CD14-positive monocyte (primary cell): ENCODE results near the gene SLC1A7. TPM values are rescaled to one million over a fixed set of nuclear protein-coding genes. Genes with fewer than 3 reads are reported as not detected.

ENCODE experiments used
- DNase-seq, 3 donors: peaks; one replicate each; pipeline ENCODE4 v3.0.0-alpha.2; 2011 to 2022
- H2AFZ ChIP-seq: 2 replicates; pipeline ENCODE4 v1.6.0; 2012; ENCODE audit warnings: mild to moderate bottlenecking, low read depth, low read length, inconsistent platforms; ENCODE audit not compliant: insufficient read depth, poor library complexity, severe bottlenecking
- H3K27ac ChIP-seq, 2 donors: 1 replicate in 1 of 2; 2 replicates in 1 of 2; pipeline ENCODE4 v1.5.1; 2012 to 2013; ENCODE audit warnings: low read length in 2 of 2, control low read depth in 1 of 2, inconsistent platforms in 1 of 2, low read depth in 1 of 2, mild to moderate bottlenecking in 1 of 2
- H3K27me3 ChIP-seq, 2 donors: one replicate each; pipeline versions ENCODE4 v1.6.0 to v1.6.1; 2011 to 2013; ENCODE audit warnings: low read length in 2 of 2; ENCODE audit not compliant: control insufficient read depth in 2 of 2, insufficient read depth in 2 of 2
- H3K36me3 ChIP-seq, 2 donors: replicated peaks in 1 of 2; 1 replicate in 1 of 2; 2 replicates in 1 of 2; pipeline versions ENCODE4 v1.5.1 to v1.6.1; 2012 to 2013; ENCODE audit warnings: low read length in 2 of 2, control low read depth in 1 of 2, inconsistent platforms in 1 of 2, mild to moderate bottlenecking in 1 of 2; ENCODE audit not compliant: insufficient read depth in 2 of 2, control insufficient read depth in 1 of 2
- H3K4me1 ChIP-seq, 2 donors: 1 replicate in 1 of 2; 2 replicates in 1 of 2; pipeline versions ENCODE4 v1.5.1 to v1.6.1; 2012 to 2013; ENCODE audit warnings: low read length in 2 of 2, control low read depth in 1 of 2, inconsistent platforms in 1 of 2, mild to moderate bottlenecking in 1 of 2, moderate library complexity in 1 of 2; ENCODE audit not compliant: insufficient read depth in 2 of 2, control insufficient read depth in 1 of 2
- H3K4me2 ChIP-seq: replicated peaks from 2 replicates; pipeline ENCODE3; 2012; ENCODE audit warnings: low read length, moderate library complexity, mild to moderate bottlenecking; ENCODE audit not compliant: poor library complexity, severe bottlenecking; ENCODE audit errors: extremely low read depth
- H3K4me3 ChIP-seq, 3 experiments: fragments of 200-600 bp in 1 of 3; sonication (generic) in 1 of 3; replicated peaks in 1 of 3; 1 replicate in 2 of 3; 2 replicates in 1 of 3; pipeline ENCODE4 v1.5.1; 2011 to 2013; ENCODE audit warnings: low read length in 3 of 3, mild to moderate bottlenecking in 3 of 3, control low read depth in 2 of 3, low read depth in 2 of 3, inconsistent platforms in 1 of 3, moderate library complexity in 1 of 3
- H3K79me2 ChIP-seq: 2 replicates; pipeline ENCODE4 v1.6.0; 2012; ENCODE audit warnings: mild to moderate bottlenecking, control low read depth, inconsistent platforms, low read length, moderate library complexity; ENCODE audit not compliant: insufficient read depth
- H3K9ac ChIP-seq: 2 replicates; pipeline ENCODE4 v1.6.0; 2017; ENCODE audit warnings: low read length, mild to moderate bottlenecking; ENCODE audit not compliant: insufficient read depth, poor library complexity, severe bottlenecking
- H3K9me3 ChIP-seq, 2 donors: replicated peaks in 1 of 2; 1 replicate in 1 of 2; 2 replicates in 1 of 2; pipeline versions ENCODE4 v1.5.1 to v1.6.1; 2012 to 2013; ENCODE audit warnings: low read length in 2 of 2, control low read depth in 1 of 2; ENCODE audit not compliant: control insufficient read depth in 1 of 2, insufficient read depth in 1 of 2
- H4K20me1 ChIP-seq: 2 replicates; pipeline ENCODE4 v1.6.0; 2012; ENCODE audit warnings: mild to moderate bottlenecking, low read length, control low read depth, moderate library complexity; ENCODE audit not compliant: insufficient read depth
- H3K27ac Mint-ChIP-seq, 7 donors: one replicate each; pipeline ENCODE4 v1.8.0; 2020; ENCODE audit warnings: mild to moderate bottlenecking in 7 of 7, mixed read lengths in 7 of 7, moderate library complexity in 6 of 7, inconsistent platforms in 2 of 7
- H3K27me3 Mint-ChIP-seq, 3 donors: one replicate each; pipeline ENCODE4 v1.8.0; 2021 to 2022; ENCODE audit warnings: low read depth in 3 of 3, mild to moderate bottlenecking in 3 of 3, mixed read lengths in 3 of 3, moderate library complexity in 3 of 3, inconsistent platforms in 1 of 3
- H3K36me3 Mint-ChIP-seq, 2 donors: one replicate each; pipeline ENCODE4 v1.8.0; 2020; ENCODE audit warnings: mixed read lengths in 2 of 2, inconsistent platforms in 1 of 2, mild to moderate bottlenecking in 1 of 2
- H3K4me1 Mint-ChIP-seq: one replicate; pipeline ENCODE4 v1.8.0; 2020; ENCODE audit warnings: mild to moderate bottlenecking, mixed read lengths
- H3K4me3 Mint-ChIP-seq, 2 donors: one replicate each; pipeline ENCODE4 v1.8.0; 2020; ENCODE audit warnings: mild to moderate bottlenecking in 2 of 2, mixed read lengths in 2 of 2, moderate library complexity in 1 of 2
- H3K9me3 Mint-ChIP-seq, 7 donors: one replicate each; pipeline ENCODE4 v1.8.0; 2020 to 2022; ENCODE audit warnings: mixed read lengths in 7 of 7, mild to moderate bottlenecking in 6 of 7, moderate library complexity in 6 of 7, inconsistent platforms in 2 of 7
- WGBS: methylation state at CpG from one replicate; pipeline ENCODE4 v1.1.5; 2013; ENCODE audit warnings: missing lambda C conversion rate; ENCODE audit not compliant: insufficient coverage; 5-methylcytosine and 5-hydroxymethylcytosine counted together
- intact Hi-C, 2 donors: fragments of 100-400 bp; cut with micrococcal nuclease; formaldehyde crosslinking; loops; one replicate each; pipeline versions ENCODE4 v1.15.0 to v1.15.1; 2023
- polyA plus RNA-seq, 3 donors: library from polyadenylated mRNA; depleted of rRNA in 1 of 3; unstranded in 2 of 3; stranded (reverse) in 1 of 3; fragments of 300-500 nt in 2 of 3; fragments of >200 nt in 1 of 3; fragmentation: Illumina TruSeq in 2 of 3; gene quantifications; 1 replicate in 2 of 3; 2 replicates in 1 of 3; pipeline ENCODE4 v1.2.3, GENCODE V29; 2012 to 2021
- TF ChIP-seq, protein P1 (sequence below): fragments of 200-600 bp; IDR thresholded peaks from one replicate; pipeline ENCODE4 v1.8.0; 2022; ENCODE audit warnings: antibody characterized with exemption, mild to moderate bottlenecking

Gene SLC1A7
- polyA plus RNA-seq, 3 donors = not detected

- no peak overlapping the region for H3K4me2 ChIP-seq
- H2AFZ ChIP-seq = no peak overlapping the region
- Mint-ChIP-seq H3K4me3 (no peak overlapping the region), H3K27me3 (peaks cover 0 to 5% (median 2%) of the 10 kb centered on the region in 3 donors), H3K36me3 (no peaks in the 10 kb centered on the region), H3K27ac (no peak overlapping the region), H3K9me3 (no peaks in the 10 kb centered on the region), H3K4me1 (no peaks in the 10 kb centered on the region)
- no peak overlapping the region for H3K4me3 ChIP-seq
- H3K4me1 ChIP-seq = no peaks in the 10 kb centered on the region
- TF ChIP-seq, protein P1, sequence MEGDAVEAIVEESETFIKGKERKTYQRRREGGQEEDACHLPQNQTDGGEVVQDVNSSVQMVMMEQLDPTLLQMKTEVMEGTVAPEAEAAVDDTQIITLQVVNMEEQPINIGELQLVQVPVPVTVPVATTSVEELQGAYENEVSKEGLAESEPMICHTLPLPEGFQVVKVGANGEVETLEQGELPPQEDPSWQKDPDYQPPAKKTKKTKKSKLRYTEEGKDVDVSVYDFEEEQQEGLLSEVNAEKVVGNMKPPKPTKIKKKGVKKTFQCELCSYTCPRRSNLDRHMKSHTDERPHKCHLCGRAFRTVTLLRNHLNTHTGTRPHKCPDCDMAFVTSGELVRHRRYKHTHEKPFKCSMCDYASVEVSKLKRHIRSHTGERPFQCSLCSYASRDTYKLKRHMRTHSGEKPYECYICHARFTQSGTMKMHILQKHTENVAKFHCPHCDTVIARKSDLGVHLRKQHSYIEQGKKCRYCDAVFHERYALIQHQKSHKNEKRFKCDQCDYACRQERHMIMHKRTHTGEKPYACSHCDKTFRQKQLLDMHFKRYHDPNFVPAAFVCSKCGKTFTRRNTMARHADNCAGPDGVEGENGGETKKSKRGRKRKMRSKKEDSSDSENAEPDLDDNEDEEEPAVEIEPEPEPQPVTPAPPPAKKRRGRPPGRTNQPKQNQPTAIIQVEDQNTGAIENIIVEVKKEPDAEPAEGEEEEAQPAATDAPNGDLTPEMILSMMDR = no peak
- no peaks in the 10 kb centered on the region for H3K36me3 ChIP-seq
- H3K27me3 ChIP-seq = no peaks in the 10 kb centered on the region
- no peak overlapping the region for H3K27ac ChIP-seq
- no peaks in the 10 kb centered on the region for H3K79me2 ChIP-seq
- no peaks in the 10 kb centered on the region for H4K20me1 ChIP-seq
- WGBS = 93% methylated on average over 3 of the region's 4 CpGs
- H3K9ac ChIP-seq = no peak overlapping the region
- no peak for DNase-seq
- H3K9me3 ChIP-seq = no peaks in the 10 kb centered on the region
- intact Hi-C loops = no loop called here
Observed at GRCh38 chr1:53079251-53079650, 63.2 kb downstream of the SLC1A7 start.

DNA sequence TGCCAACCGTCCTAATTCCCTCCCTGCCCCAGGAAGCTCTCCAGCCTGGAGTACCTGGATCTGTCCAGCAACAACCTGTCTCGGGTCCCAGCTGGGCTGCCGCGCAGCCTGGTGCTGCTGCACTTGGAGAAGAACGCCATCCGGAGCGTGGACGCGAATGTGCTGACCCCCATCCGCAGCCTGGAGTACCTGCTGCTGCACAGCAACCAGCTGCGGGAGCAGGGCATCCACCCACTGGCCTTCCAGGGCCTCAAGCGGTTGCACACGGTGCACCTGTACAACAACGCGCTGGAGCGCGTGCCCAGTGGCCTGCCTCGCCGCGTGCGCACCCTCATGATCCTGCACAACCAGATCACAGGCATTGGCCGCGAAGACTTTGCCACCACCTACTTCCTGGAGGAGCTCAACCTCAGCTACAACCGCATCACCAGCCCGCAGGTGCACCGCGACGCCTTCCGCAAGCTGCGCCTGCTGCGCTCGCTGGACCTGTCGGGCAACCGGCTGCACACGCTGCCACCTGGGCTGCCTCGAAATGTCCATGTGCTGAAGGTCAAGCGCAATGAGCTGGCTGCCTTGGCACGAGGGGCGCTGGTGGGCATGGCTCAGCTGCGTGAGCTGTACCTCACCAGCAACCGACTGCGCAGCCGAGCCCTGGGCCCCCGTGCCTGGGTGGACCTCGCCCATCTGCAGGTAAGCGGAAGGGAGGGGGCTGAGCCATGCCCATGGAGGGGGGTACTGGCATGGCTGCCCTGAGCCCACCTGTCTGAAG is 63.9 kb downstream of the SLC1A7 start:
- H3K27me3 Mint-ChIP-seq = peaks cover 0 to 5% (median 2%) of the 10 kb centered on the region in 3 donors
- H3K4me3 Mint-ChIP-seq = no peak overlapping the region
- 96% methylated on average over 44 of the region's 46 CpGs for WGBS
- H3K79me2 ChIP-seq = no peaks in the 10 kb centered on the region
- TF ChIP-seq, protein P1 = no peak
- no peak for DNase-seq
- no peak overlapping the region for H3K27ac ChIP-seq
- H3K9ac ChIP-seq = no peak overlapping the region
- no peaks in the 10 kb centered on the region for H3K4me1 Mint-ChIP-seq
- H4K20me1 ChIP-seq = no peaks in the 10 kb centered on the region
- no peaks in the 10 kb centered on the region for H3K4me1 ChIP-seq
- no peaks in the 10 kb centered on the region for H3K36me3 ChIP-seq
- no peak overlapping the region for H3K27ac Mint-ChIP-seq
- no peak overlapping the region for H3K4me2 ChIP-seq
- no peak overlapping the region for H3K4me3 ChIP-seq
- H3K9me3 ChIP-seq = no peaks in the 10 kb centered on the region
- H3K9me3 Mint-ChIP-seq = no peaks in the 10 kb centered on the region
- intact Hi-C loops = no loop called here
- H3K27me3 ChIP-seq = no peaks in the 10 kb centered on the region
- H3K36me3 Mint-ChIP-seq = no peaks in the 10 kb centered on the region
- H2AFZ ChIP-seq = no peak overlapping the region
